Fibroblast of gingiva (primary cell): ENCODE measurements around the gene INO80C.
"Not testable (repeated sequence)": the region's sequence is repeated elsewhere in the genome, so short reads cannot be mapped to it uniquely, and the experiment has no call there.

Source experiments
- DNase-seq: peaks from one replicate; pipeline ENCODE4 v3.0.0-alpha.2; 2011; ENCODE audit warnings: low read depth

Gene INO80C

GRCh38 chr18:35460736-35461161, 37.0 kb downstream of the INO80C start:
- peak; percentile 68 for DNase-seq

GRCh38 chr18:35459997-35460396, 37.8 kb downstream of the INO80C start:
- DNase-seq, result no peak

- peak; percentile 55 for DNase-seq
Observed at GRCh38 chr18:35458677-35459441, 38.9 kb downstream of the INO80C start.

- no peak for DNase-seq
Observed at GRCh38 chr18:35458271-35458670, 39.5 kb downstream of the INO80C start.

- no peak for DNase-seq
Observed at GRCh38 chr18:35457140-35457704, 40.5 kb downstream of the INO80C start.

- DNase-seq, result no peak
Observed at GRCh38 chr18:35455926-35456763, 41.6 kb downstream of the INO80C start.

GRCh38 chr18:35454803-35455202, 43.0 kb downstream of the INO80C start:
- DNase-seq, result no peak

GRCh38 chr18:35453065-35453464, 44.7 kb downstream of the INO80C start:
- not testable (repeated sequence) for DNase-seq

GRCh38 chr18:35451916-35452315, 45.8 kb downstream of the INO80C start:
- DNase-seq, result no peak

GRCh38 chr18:35451032-35451431, 46.7 kb downstream of the INO80C start:
- no peak for DNase-seq

- DNase-seq, result no peak
Observed at GRCh38 chr18:35444636-35445035, 53.1 kb downstream of the INO80C start.

- no peak for DNase-seq
Observed at GRCh38 chr18:35443847-35444246, 53.9 kb downstream of the INO80C start.

GRCh38 chr18:35443434-35443833, 54.3 kb downstream of the INO80C start:
- DNase-seq, result no peak

- no peak for DNase-seq
Observed at GRCh38 chr18:35442701-35443100, 55.1 kb downstream of the INO80C start.

- DNase-seq, result no peak
Observed at GRCh38 chr18:35441857-35442595, 55.7 kb downstream of the INO80C start.

- DNase-seq, result no peak
Observed at GRCh38 chr18:35438480-35439234, 59.1 kb downstream of the INO80C start.

- no peak for DNase-seq
Observed at GRCh38 chr18:35437836-35438235, 59.9 kb downstream of the INO80C start.

- DNase-seq, result peak; percentile 29
Observed at GRCh38 chr18:35436076-35436649, 61.6 kb downstream of the INO80C start.

GRCh38 chr18:35435401-35435800, 62.4 kb downstream of the INO80C start:
- DNase-seq, result no peak

GRCh38 chr18:35432565-35433001, 65.2 kb downstream of the INO80C start:
- DNase-seq, result peak; percentile 85

GRCh38 chr18:35431374-35431741, 66.4 kb downstream of the INO80C start:
- no peak for DNase-seq
